HG02642 (cell line): ENCODE data around the gene SH3RF1.

Source experiments
- ATAC-seq: cut with Tn5 transposase; IDR thresholded peaks from one replicate; pipeline ENCODE4 v1.9.1; 2021; ENCODE audit warnings: mild to moderate bottlenecking; ENCODE audit not compliant: unreplicated experiment, poor library complexity

Gene SH3RF1

GRCh38 chr4:169089004-169089403 lies 181.8 kb downstream of the SH3RF1 start:
- no peak for ATAC-seq

GRCh38 chr4:169084954-169085353 lies 185.8 kb downstream of the SH3RF1 start:
- ATAC-seq = no peak

- ATAC-seq = no peak
These were observed 189.8 kb downstream of the SH3RF1 start for GRCh38 chr4:169080981-169081380.

- peak; percentile 92 for ATAC-seq
These were observed 190.6 kb downstream of the SH3RF1 start for GRCh38 chr4:169079942-169080827.

GRCh38 chr4:169074117-169074516 lies 196.6 kb downstream of the SH3RF1 start:
- ATAC-seq = no peak

GRCh38 chr4:169071747-169072146 lies 199.0 kb downstream of the SH3RF1 start:
- ATAC-seq = no peak

- ATAC-seq = no peak
These were observed 199.9 kb downstream of the SH3RF1 start for GRCh38 chr4:169070895-169071218.

- ATAC-seq = no peak
These were observed 200.5 kb downstream of the SH3RF1 start for GRCh38 chr4:169070071-169070894.

- ATAC-seq = peak; percentile 67
These were observed 202.3 kb downstream of the SH3RF1 start for GRCh38 chr4:169068423-169068822.

GRCh38 chr4:169066934-169067333 lies 203.8 kb downstream of the SH3RF1 start:
- ATAC-seq = no peak

GRCh38 chr4:169064296-169064695 lies 206.5 kb downstream of the SH3RF1 start:
- no peak for ATAC-seq

- ATAC-seq = no peak
These were observed 207.3 kb downstream of the SH3RF1 start for GRCh38 chr4:169063441-169063840.

GRCh38 chr4:169062897-169063244 lies 207.9 kb downstream of the SH3RF1 start:
- ATAC-seq = no peak

- ATAC-seq = no peak
These were observed 209.4 kb downstream of the SH3RF1 start for GRCh38 chr4:169061386-169061785.

GRCh38 chr4:169060391-169061091 lies 210.2 kb downstream of the SH3RF1 start:
- no peak for ATAC-seq

GRCh38 chr4:169059306-169060211 lies 211.2 kb downstream of the SH3RF1 start:
- no peak for ATAC-seq

GRCh38 chr4:169058312-169058711 lies 212.4 kb downstream of the SH3RF1 start:
- no peak for ATAC-seq

- no peak for ATAC-seq
These were observed 215.9 kb downstream of the SH3RF1 start for GRCh38 chr4:169054879-169055278.

- ATAC-seq = no peak
These were observed 218.2 kb downstream of the SH3RF1 start for GRCh38 chr4:169052594-169052945.
